ENCODE results near the gene IGBP1. TPM values are rescaled to one million over a fixed set of nuclear protein-coding genes. Genes with fewer than 3 reads are reported as not detected.

The IGBP1 gene
- total RNA-seq: 111 and 134 TPM in 2 replicates

GRCh38 chrX:70133303-70134115 lies at the start of gene IGBP1:
Gene IGBP1, plus strand, starts transcription at chrX:70133447. Its CDS starts 501 bp downstream, at chrX:70133948.

GRCh38 chrX:70176938-70177533 lies 43.8 kb downstream of the IGBP1 start, which contains the start of gene DGAT2L6:
Gene DGAT2L6, plus strand, starts transcription at chrX:70177483. Its CDS starts 100 bp downstream, at chrX:70177583.

Other genes with a start within 250 kb of the IGBP1 start
- gene AWAT2, start 83.5 kb upstream of the IGBP1 start, total RNA-seq: not detected in 2 replicates
- not detected in 2 replicates for gene OTUD6A, start 71.0 kb upstream of the IGBP1 start, total RNA-seq
- not detected in 2 replicates for gene DGAT2L6, start 44.0 kb downstream of the IGBP1 start, total RNA-seq
- not detected in 2 replicates for gene AWAT1, start 101.2 kb downstream of the IGBP1 start, total RNA-seq
- gene P2RY4, start 126.8 kb downstream of the IGBP1 start, total RNA-seq: not detected in 2 replicates
- gene ARR3, start 134.9 kb downstream of the IGBP1 start, total RNA-seq: not detected in 2 replicates
- not detected in 2 replicates for gene RAB41, start 148.7 kb downstream of the IGBP1 start, total RNA-seq
- 21.1 and 39.3 TPM in 2 replicates for gene PDZD11, start 156.5 kb downstream of the IGBP1 start, total RNA-seq
- 0.43 and 1.4 TPM in 2 replicates for gene KIF4A, start 156.7 kb downstream of the IGBP1 start, total RNA-seq

Measured in tracheal epithelial cell (primary cell).